ENCODE results near the gene ZMYND10. TPM values are rescaled to one million over a fixed set of nuclear protein-coding genes. Genes with fewer than 3 reads are reported as not detected.

The ZMYND10 gene
- polyA plus RNA-seq, 1 of the 3 experiments (the other 2 are of a cell fraction), result 0.95 TPM

- H3K27ac ChIP-seq (ENCODE audit: low read depth in 2 of 2, low read length in 1 of 2), result peak within 1 kb of the TSS; percentile 46 to 90
- 0 out of 2 replicates have a peak within 1 kb of the TSS, but pooled peaks have one; percentile 61 for H2AFZ ChIP-seq (ENCODE audit: low read depth)
- H3K9me3 ChIP-seq, result no peaks in the 10 kb centered on the region
- POLR2A ChIA-PET, result interaction anchor here (0.8 to 2.5 kb wide), 6 partner anchors 10 to 241 kb away, joined by 3 to 38 read pairs (median 4); partner anchors contain the start of genes CYB561D2, HEMK1, HYAL3 and NAA80
- CTCF ChIA-PET, result interaction anchor here (0.9 to 2.3 kb wide), 8 partner anchors 8 to 136 kb away, joined by 3 to 10 read pairs (median 7); partner anchors contain the start of gene HYAL1
- 2% methylated on average over 33 of the region's 55 CpGs for WGBS (ENCODE audit: low lambda C conversion rate)
- peaks cover 10 to 47% of the 10 kb centered on the region in 2 experiments for H3K36me3 ChIP-seq (replicated peaks in 1 of 2; ENCODE audit: control insufficient read depth in 1 of 2, insufficient read depth in 2 of 2, low read length in 1 of 2)
- no peaks in the 10 kb centered on the region for H4K20me1 ChIP-seq (ENCODE audit: insufficient read depth)
- peak within 1 kb of the TSS; percentile 87 for H3K4me2 ChIP-seq
- H3K4me3 ChIP-seq (ENCODE audit: low read depth in 2 of 2, low read length in 1 of 2), result peak within 1 kb of the TSS; percentile 88 to 97
- H3F3A ChIP-seq (replicated peaks; ENCODE audit: insufficient read depth), result peaks cover 37% of the 10 kb centered on the region
- H3K9ac ChIP-seq, result peak within 1 kb of the TSS; percentile 77
- TF ChIP-seq PBX3 (IDR thresholded peaks at IDR 0.05) (peak; percentile 60), POLR2AphosphoS5 (IDR thresholded peaks at IDR 0.05; ENCODE audit: low read depth, low read length) (peak; percentile 87), MXI1 (IDR thresholded peaks at IDR 0.05; ENCODE audit: low read depth, low read length) (peak; percentile 77; the same call in 1 of the 2 replicates), ZBTB33 (IDR thresholded peaks at IDR 0.05; ENCODE audit: borderline replicate concordance, low read depth) (no peak), YY1 (IDR thresholded peaks at IDR 0.05; ENCODE audit: low read depth) (no peak), TAF1 (IDR thresholded peaks at IDR 0.05; ENCODE audit: borderline replicate concordance, low read depth, low read length) (peak; percentile 74; the same call in 1 of the 2 replicates), NRF1 (IDR thresholded peaks at IDR 0.05; ENCODE audit: low read depth, low read length) (no peak), CHD2 (IDR thresholded peaks at IDR 0.05; ENCODE audit: low read length, partially characterized antibody) (peak; percentile 69), RXRA (IDR thresholded peaks at IDR 0.05; ENCODE audit: borderline replicate concordance, low read depth) (no peak), REST (IDR thresholded peaks at IDR 0.05; ENCODE audit: low read depth, low read length) (peak; percentile 75), ELF1 (IDR thresholded peaks at IDR 0.05) (peak; percentile 90), JUND (IDR thresholded peaks at IDR 0.05) (no peak), NFIC (IDR thresholded peaks at IDR 0.05; ENCODE audit: borderline replicate concordance) (no peak), EP300 (IDR thresholded peaks at IDR 0.05; ENCODE audit: borderline replicate concordance in 1 of 2, low read depth in 1 of 2, low read length in 1 of 2) (no peak), FOSL2 (IDR thresholded peaks at IDR 0.05; ENCODE audit: borderline replicate concordance, low read depth) (no peak), TCF12 (IDR thresholded peaks at IDR 0.05) (no peak), SIN3A (IDR thresholded peaks at IDR 0.05; ENCODE audit: borderline replicate concordance, low read depth, low read length) (peak; percentile 87; the same call in 1 of the 2 replicates), MAX (IDR thresholded peaks at IDR 0.05; ENCODE audit: low read depth) (peak; percentile 64), RAD21 (IDR thresholded peaks at IDR 0.05; ENCODE audit: low read length) (no peak), GABPA (IDR thresholded peaks at IDR 0.05; ENCODE audit: low read depth) (peak; percentile 94), USF1 (IDR thresholded peaks at IDR 0.05; ENCODE audit: borderline replicate concordance, low read depth) (no peak), IRF3 (IDR thresholded peaks at IDR 0.05; ENCODE audit: low read depth, low read length) (peak; percentile 37; the same call in 1 of the 2 replicates), TEAD4 (IDR thresholded peaks at IDR 0.05; ENCODE audit: borderline replicate concordance, insufficient read depth) (no peak)
- peak; percentile 97 for DNase-seq
- peaks cover 49% of the 10 kb centered on the region for H3K79me2 ChIP-seq (ENCODE audit: insufficient read depth)
- H3K4me1 ChIP-seq (ENCODE audit: control insufficient read depth in 1 of 2, insufficient read depth in 2 of 2, low read depth in 1 of 2, low read length in 1 of 2), result peaks cover 0 to 17% of the 10 kb centered on the region in 2 experiments; a peak in 2 of 4 replicates
- H3K9me2 ChIP-seq, result no peaks in the 10 kb centered on the region
- H3K27me3 ChIP-seq (ENCODE audit: insufficient read depth), result no peaks in the 10 kb centered on the region
Observed at GRCh38 chr3:50327943-50328691, 17.4 kb downstream of the ZMYND10 start, which contains the start of gene TUSC2. TSS of gene TUSC2 (minus strand) at chr3:50328223. CDS start at chr3:50328099, 124 bp downstream.

Data from SK-N-SH (cell line).